NCI-H2107 treated with DMSO at 0.1 percent for 48 hours (cell line): ENCODE results near the gene TBX2.

ENCODE experiments used
- DNase-seq: peaks from one replicate; lab custom pipeline; 2025; ENCODE audit not compliant: unreplicated experiment; lab: John Stamatoyannopoulos, UW

Gene TBX2

GRCh38 chr17:61452301-61453290 lies 53.0 kb downstream of the TBX2 start, which contains the start of gene TBX4:
Gene TBX4 (plus strand): TSS chr17:61452422. CDS start chr17:61456491, 4,069 bp downstream.
- no peak for DNase-seq

GRCh38 chr17:61453566-61454380 lies 54.1 kb downstream of the TBX2 start:
- DNase-seq: no peak

GRCh38 chr17:61454381-61455323 lies 55.0 kb downstream of the TBX2 start:
- no peak for DNase-seq

DNA sequence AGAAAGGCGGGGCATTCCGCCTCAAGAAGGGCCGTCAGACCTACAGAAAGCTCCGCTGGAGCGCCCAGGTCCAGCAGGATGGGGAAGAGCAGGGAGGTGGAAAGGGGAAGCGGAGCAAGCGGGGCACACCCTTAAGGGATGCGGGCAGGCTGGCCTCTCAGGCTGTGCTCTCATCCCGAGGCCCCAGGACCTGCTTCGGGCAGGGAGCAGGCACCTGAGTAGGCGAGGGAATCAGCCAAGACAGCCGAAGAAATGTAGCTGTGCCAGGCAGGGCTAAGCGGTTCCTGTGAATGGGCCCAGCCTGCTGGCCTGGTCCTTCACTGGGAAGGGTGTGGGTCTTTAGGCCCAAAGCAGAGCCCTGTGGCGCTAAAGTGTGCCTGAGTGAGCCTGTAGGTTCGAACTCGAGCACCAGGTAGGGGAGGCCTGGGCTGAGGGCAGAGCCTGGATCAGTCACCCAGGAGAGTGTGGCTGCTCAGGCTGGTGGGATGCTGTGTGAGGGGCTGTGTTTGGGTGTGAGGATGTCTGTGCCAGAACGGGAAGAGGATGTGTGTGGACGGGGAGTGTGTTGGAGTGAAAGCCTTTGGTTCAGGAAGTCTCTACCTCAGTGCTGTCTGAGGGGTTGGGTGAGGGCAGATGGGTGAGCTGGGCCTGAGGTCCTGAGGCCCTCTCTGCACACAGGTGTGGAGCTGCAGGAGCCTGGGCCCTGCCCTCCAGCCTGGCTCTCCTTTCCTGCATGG lies 55.8 kb downstream of the TBX2 start:
- DNase-seq: no peak

GRCh38 chr17:61456061-61456681 lies 56.5 kb downstream of the TBX2 start:
- DNase-seq: no peak

DNA sequence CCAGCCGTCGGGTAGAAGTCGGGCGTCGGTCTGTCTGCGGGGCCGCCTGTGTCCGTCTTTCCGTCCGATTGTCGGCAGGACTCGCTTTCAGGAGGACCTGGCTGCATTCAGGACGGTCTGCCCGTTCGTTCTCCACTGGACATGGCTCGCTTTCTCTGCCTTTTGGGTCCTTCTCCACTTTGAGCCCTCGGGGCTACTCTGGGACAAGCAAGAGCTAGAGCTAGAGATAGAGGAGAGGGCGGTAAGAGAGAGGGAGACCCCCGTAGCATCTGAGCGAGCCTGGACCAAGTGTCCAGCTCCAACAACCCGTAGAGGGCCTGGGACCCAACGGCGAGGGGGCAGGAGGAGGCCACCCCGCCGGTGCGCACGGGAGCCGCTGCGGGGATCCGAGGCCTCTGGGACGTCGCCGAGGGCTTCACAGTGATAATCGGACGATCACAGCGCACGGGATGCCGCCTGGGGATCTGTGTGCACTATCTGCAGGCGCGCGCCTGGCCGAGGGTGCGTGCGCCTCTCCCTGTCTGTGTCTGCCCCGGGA lies 57.1 kb downstream of the TBX2 start:
- no peak for DNase-seq

DNA sequence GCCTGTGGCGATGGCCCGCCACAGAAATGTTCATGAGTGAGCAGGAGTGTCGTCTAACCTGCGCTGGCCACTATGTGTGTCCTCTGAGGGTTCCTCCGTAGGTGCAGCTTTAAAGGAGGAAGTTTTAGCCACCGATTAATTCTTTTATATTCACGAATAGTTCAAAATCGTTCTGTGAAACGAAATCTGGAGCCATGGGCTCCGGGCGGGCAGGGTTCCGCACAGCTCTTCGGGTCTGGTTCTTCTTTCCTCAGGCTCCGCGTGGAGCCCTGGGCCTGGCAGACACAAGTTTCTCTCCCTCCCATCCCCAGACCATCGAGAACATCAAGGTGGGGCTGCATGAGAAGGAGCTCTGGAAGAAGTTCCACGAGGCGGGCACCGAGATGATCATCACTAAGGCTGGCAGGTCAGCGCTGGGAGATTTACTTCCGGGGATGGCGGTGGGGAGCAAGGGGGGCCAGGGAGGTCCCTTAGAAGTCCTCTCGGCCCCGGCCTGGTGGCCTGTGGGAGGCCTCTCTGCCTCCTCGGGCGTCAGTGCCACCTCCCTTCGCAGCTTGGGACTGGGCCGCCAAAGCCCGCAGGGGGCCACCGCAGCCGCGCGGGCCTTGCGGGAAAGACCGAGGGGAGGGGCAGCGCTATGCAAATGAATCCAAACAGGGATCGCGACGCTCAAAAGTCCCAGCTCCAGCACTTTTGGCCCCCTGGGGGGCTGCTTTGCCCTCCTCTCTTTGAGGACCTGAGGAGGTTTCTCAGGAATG lies 57.8 kb downstream of the TBX2 start:
- DNase-seq: no peak

- DNase-seq: no peak
Measured at GRCh38 chr17:61458000-61458399, 58.4 kb downstream of the TBX2 start.

GRCh38 chr17:61458421-61459141 lies 58.9 kb downstream of the TBX2 start:
- no peak for DNase-seq
